GM19438 (cell line): ENCODE data around the gene SIMC1.

Source experiments
- ATAC-seq: cut with Tn5 transposase; IDR thresholded peaks from one replicate; pipeline ENCODE4 v1.9.1; 2021; ENCODE audit warnings: low read depth; ENCODE audit not compliant: unreplicated experiment

Gene SIMC1

DNA sequence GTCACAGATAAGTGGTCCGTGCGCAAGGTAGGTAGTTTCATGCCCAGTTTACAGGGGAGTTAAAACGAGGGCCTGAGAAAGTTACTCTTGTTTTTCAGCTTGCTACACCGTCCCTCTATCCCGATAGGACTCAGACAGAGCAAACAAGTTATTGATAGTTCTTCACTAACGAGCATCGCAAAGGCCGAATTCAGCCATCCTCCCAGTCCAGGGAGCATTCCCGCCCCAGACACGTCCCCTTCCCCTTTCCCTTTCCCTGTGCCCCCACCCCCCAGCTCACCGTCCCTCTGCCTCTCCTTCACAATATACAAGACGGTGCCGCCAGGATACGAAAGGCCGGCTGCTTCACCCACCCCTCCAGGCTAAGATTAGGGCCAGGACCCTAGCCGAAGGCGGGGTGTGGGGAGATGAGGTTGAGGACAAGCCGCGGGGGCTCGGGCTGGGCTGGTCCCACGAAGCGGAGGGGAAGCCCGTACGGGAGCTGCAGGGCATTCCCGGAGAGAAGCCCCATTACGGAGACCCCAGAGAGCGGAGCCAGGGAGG lies 122.7 kb downstream of the SIMC1 start:
- ATAC-seq, result no peak

DNA sequence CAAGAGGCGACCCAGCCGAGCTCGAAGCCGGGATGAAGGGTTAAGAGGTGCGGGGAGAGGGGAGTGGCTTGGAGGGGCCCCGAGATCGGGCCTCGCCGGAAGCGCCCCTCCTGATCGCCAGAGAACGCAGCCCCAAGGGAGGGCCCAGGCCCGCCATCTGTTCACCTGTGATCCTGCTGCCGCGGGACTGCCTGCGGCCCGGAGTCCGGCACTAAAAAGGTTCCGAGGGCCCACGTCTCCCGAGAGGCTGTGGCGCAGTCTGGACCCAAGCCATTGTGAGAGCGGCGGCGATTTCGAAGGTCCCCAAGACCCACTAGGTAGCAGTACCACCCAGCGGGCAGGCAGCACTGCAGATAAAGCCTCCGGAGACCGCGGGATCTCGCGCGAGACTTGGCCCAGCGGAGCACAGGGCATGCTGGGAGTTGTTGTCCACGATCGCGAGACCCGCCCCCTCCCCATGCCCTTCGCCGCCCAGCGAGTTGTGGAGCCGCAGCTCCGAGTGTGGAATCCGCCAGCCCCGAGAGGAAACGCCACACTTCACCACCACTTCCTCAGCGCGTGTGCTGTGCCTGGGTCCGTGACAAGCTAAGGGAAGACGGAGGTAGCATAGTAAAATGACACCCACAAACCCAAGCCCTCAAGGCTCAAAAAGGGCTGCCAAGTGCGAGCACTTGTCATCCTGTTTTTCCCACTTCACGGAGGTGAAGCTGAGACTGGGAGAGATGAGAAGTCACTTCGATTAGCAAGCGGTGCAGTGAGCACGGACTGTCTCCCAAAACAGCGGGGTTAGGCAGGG lies 123.4 kb downstream of the SIMC1 start, which contains the start of gene KIAA1191:
KIAA1191 (minus strand) TSS at position 328 of the 796 bp plus-strand sequence. CDS start 2,256 bp downstream, outside the sequence.
- ATAC-seq, result peak; percentile 78

DNA sequence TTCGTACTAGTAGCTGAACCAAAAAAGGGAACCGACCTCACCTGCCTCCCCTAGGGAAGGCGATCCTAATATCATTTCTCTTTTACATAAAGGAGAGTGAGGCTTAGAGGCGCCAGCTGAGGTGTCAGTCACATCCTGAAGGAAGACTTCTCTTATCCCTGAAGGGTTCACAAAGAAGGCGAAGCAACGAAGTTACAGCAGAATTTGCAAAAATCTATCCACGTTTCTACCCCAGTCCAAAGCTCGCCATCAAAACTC lies 123.9 kb downstream of the SIMC1 start:
- ATAC-seq, result peak; percentile 10

DNA sequence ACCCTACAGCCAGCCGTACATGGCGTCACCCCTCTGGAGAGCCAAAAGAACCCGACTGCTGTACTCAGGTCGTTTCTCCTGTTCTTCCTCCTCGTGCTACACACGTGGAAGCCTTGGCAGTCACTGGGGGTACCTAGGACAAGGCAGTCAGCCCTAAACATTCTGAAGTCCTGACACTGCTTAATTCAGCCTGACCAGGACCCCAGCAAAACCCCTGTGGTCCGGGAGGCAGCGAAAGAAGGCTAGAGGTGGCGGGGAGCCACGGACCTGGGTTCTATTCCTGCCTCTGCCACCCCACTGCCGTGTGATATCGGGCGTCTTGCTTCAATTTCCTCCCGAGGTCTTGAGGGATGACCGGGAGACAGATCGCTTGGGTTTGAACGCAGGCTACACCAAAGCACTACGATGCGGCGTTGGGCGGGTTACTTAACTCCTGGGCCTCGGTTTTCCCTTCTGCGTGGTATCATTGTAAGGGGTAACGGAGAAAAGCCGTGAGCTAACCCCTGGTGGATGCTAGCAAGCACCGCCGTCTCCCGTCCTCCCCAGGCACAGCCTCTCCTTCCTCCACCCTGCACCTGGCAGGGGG lies 126.6 kb downstream of the SIMC1 start:
- ATAC-seq, result no peak

DNA sequence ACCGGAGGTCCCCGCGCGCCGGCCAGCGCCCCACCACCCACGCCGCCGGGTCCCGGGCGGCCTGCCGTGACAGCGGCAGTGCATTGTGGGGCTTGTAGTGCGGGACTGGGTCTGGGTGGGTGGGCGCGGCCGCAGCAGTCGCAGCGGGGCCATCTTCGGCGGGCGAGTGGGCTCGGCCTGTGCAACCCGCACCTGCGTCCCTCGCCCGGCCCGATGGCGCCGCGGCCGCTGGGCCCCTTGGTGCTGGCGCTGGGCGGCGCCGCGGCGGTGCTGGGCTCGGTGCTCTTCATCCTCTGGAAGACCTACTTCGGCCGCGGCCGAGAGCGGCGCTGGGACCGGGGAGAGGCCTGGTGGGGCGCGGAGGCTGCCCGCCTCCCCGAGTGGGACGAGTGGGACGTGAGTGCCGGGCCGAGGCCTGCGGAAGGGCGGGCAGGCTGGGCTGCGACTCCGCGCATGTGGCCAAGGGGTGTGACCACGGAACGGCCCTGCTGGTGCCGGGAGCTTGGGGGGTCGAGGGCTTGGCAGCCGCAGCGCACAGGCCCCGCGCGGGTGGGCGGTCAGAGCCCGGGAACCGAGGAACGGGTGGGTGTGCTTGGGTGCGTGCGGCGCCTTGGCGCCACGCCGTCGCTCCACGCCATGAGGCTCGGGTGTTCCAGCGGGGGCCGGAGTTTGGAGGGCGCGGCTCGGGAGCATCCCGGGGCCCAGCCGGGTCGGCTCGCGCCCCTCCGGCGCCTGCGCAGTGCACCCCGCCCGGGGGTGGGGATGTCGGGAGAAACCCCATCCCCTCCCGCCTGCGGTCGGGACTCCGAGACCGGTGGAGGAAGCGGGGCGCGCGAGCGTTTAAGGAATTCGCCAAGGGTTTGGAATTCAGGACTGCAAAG lies 127.4 kb downstream of the SIMC1 start, which contains the start of gene ARL10:
ARL10 (plus strand) TSS at position 137 of the 881 bp plus-strand sequence; CDS start at position 214, 77 bp downstream.
- ATAC-seq, result no peak

DNA sequence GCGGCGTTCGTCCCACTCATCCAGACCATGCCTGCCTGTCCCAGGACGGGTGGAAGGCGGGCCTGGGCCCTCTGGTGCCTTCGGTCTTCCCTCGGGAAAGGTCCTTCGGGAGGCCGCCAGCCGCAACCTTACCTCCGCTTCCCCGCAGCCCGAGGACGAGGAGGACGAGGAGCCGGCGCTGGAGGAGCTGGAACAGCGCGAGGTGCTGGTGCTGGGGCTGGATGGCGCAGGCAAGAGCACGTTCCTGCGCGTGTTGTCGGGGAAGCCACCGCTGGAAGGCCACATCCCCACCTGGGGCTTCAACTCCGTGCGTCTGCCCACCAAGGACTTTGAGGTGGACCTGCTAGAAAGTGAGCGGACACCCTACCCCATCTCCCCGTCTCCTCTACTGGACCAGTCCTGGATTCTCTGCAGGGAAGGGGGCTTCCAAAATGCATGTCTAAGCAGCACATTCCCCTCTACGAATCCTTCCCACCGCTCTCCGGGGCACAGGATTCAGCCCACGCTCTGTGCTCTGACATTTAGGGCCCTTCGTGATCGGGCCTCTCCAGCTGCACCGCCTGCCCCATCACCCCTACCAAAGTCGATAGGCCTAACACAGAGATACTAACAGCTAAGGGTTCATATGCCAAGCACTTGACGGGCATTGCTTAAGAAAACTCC lies 128.1 kb downstream of the SIMC1 start:
- no peak for ATAC-seq

DNA sequence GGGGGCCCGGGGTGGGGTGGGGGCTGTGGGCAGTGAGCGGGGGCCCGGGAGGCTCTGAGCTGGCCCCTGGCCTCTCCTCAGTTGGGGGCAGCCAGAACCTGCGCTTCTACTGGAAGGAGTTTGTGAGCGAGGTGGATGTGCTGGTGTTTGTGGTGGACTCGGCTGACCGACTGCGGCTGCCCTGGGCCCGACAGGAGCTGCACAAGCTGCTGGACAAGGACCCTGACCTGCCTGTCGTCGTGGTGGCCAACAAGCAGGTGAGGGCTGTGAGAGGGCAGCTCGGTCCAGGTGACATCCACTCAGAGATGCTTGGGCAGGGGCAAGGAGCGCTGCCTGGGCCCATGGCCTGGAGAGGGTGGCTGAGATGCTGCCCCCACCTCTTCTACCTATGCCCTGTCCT lies 130.5 kb downstream of the SIMC1 start:
- no peak for ATAC-seq

DNA sequence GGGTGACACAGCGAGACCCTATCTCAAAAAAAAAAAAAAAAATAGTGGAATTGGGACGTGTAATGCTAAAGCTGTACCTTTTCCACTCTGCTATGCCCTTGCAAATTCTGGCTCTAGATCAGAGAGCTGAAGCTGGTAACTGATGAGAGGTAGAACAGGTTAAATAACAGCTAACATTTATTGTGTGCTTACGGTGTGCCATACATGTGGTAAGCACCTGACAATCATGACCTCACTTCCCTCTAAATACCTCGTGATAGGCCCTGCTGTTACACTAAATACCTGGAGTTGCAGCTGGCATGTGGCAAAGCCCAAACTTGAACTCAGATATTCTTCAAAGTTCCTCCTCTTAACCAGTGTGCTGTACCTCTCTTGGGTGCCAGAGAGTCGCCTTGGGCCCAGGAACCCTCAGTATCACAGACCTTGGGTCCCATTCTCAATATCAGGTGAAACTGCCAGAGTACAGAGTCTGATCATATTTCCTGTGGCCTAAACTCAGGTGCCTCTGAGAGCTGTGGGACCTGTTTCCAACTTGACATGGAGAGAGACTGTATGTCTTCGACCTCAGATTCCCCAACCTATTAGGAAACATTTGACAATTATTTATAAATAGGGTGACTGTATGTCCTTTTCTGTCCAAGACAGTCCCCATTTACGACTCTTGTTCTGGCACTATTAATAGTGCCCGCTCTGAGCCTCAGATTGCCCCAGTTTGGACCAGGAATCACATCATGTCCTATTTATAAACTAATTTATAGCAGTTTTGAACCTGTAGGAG lies 131.9 kb downstream of the SIMC1 start:
- ATAC-seq, result no peak

DNA sequence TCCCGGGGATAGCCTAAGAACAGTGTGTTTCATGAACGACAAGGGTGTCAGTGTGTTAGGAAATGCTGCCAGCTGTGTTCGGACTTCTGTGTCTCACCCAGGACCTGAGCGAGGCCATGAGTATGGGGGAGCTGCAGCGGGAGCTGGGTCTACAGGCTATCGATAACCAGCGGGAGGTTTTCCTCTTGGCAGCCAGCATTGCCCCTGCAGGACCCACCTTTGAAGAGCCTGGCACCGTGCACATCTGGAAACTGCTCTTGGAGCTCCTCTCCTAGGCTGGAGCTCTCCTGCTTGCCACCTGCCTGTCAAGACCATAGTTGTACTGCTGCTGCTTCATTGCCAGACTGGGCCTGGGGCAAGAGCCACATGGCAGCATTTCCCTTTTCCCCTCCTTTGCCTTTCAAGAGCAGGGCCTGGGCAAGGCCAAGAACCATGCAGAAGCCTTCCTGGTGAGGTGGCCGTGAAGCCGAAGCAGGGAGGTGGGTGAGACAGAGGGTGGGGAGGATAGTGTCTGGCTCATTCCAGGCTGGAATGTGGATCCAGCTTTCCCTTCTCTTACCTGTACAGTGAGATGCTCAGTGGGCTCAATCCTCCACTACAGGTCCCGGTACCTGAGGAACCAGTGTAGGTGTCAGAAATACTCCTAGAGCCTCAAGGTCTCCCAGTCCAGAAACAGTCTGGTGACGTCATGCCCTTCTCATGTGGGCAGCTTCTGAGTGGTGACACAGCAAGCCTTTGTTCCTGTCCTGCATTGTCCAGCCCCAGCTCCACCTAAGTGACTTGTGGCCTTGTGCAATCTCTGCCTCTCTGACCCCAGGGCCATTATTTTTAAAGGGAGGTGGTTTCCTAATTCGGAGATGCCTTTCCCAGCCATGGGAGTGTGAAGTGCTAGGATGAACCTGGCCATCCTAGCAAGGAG lies 133.7 kb downstream of the SIMC1 start:
- no peak for ATAC-seq

DNA sequence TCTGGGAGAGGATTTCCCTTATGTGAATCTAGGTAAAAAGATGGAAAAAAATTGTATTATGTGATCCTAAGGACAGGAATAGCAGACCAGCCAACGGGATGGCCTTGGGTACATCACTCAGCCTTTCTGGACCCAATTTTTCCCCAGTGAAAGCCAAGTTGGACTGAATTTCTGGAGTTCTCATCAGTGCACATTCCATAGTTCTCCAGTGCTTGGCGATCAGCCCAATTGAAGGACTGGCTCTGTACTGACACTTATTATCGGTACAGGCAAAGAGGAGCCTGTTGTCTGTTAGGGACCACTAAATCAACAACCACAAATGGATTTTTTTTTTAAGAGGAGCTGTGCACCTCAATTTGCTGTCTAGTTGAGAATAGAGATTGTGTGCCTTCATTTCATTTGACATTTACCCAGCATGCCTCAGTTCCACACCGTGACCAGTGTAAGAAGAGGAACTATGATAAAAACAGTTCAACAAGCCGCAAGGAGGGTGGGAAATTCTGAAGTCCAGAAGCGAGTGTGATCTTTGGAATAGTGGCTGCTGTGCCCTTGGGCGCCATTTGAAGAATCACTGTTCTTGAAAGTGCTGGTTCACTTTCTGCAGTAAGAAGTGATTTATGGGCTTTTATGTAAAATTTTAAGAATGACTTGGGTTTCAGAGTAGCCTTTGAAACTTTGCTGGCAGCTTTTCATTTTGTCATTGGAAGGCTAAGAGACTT lies 135.0 kb downstream of the SIMC1 start:
- ATAC-seq, result no peak

DNA sequence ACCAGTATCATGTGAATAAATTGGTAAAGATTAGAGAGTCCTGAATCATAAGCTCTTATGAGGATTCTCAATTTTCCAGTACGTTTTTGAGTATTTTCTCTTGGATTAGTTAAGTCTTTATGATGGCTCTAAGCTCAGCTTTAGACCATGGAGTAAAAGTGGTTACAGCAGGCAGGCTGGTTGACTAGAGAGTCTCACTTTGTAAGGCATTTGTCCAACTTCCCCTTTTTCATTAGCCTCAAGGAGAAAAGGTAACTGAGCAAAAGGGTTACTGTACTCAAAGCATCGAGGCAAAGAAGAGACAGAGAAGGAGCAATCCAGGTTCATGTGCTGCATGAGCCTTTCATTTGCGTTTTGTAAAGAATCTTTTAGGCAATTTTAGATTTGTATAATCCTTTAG lies 141.7 kb downstream of the SIMC1 start:
- ATAC-seq, result no peak

DNA sequence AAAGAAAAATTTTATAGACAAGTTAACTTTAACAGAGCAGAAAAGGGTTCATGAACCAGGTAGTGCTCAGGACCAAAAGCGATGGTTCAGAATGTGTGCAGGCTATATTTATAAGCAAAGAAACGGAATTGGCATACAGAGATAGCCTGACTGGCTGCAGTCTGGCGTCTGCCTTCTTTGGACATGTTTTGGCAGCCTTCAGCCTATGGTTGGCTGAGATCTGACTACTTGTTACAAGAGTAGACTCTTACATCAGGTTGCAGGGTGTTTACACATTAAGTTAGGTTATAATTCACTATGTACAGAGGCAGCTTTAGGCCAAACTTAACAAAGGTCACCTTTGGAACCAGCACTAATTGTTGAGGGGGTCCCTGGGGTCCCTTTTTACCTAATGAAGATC lies 143.2 kb downstream of the SIMC1 start:
- no peak for ATAC-seq

DNA sequence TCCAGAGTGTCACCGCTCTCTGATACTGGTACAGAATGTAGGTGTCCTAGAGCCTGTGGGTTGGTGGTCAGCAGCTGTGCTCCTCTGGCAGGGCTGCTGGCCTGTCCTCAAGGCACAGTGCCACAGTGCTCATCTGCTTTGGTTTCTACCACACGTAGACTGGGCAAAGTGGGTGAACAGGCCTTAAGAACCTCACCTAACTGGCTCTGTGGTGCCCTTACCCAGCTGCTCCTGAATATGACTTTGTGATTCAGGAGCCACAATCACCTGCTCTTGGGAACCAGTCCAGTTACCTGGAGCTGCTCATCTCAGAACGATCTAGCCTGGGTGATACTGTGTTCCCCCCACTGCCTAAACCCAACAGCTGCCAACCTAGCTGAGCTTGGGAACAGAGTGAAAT lies 143.8 kb downstream of the SIMC1 start:
- no peak for ATAC-seq

DNA sequence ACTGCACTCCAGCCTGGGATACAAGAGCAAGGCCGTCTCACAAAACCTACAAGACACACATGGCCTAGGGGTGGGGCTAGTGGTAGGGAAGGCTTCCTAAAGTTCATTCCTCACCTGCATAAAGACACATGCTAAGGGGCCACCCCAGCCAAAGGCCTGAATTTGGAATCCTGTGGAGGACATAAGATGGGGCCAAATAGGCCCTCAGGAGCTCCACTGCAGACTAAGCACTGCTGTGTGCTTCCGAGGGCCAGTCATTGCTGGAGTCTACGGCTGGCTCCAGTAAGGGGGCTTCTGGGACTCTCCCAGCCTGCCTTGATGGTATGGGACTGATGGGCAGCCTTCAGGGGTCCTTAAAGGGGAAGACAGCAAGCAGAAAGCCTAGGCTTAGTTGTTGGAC lies 144.5 kb downstream of the SIMC1 start:
- no peak for ATAC-seq

DNA sequence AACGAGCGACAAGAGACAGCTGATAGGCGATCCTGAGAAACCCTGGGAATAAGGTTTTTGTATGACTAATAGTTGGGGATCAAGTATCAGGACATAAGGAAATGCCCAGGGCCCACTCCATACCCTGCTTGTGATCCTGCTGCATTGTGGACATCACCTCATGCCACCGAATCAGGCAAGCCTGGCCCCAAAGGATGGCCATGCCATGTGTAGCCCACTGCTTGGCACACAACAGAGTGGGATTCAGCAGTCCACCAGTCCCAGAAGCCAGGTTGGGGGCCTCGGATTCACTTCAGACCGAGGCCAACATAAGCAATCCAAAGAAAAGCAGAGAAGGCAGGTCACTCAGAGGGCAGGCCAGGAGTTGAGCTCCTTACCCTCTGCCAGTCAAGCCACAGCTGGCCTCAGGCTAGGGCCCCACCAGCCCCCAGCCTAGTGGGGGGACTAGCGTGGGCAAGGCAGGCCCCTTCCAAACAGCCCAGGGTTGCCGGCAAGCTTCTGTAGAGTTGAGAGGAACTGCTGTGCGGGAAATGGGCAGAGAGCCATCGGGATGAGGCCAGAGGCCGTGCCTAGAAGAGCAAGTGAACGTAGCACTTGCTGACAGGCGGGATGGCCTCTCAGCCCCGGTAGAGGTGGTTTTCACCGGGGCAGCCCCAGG lies 145.2 kb downstream of the SIMC1 start:
- no peak for ATAC-seq

DNA sequence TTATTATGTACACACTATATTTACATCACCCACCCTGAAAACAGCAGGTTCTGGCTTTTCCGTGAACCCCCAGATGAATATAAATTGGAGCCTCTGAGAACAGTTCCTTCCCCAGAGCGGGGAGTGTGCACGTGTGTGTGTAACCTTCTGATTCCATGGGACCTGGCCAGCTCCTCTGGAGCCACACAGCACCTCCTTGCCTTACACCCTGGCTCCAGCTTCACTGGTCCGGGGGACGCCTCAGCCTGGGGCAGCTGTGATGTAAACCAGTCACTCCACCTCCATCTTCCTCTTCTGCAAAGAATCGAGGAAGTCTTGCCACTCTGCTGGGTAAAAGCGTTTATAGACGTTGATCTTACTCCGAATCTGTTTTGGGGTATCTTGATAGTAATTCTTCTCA lies 145.7 kb downstream of the SIMC1 start:
- ATAC-seq, result no peak

DNA sequence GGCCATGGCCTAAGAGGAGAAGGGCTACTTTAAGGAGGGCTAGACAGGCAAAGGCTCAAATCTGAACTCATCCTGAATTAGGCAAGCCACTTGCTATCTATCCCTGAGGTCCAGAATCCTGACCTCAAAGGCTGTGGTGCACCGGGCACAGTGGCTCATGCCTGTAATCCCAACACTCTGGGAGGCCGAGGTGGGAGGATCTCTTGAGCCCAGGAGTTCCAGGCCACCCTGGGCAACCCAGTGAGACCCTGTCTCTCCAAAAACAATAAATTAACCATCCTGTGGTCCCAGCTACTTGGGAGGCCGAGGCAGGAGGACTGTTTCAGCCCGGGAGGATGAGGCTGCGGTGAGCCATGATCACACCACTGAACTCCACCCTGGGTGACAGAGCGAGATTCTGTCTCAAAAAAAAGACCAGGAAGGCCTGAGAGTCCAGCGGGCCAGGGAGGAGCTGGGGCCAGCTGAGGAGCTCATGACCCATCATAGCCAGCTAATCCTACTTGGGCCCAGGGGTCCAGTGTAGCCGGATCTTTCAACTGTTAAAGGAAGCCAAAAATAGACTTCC lies 146.2 kb downstream of the SIMC1 start:
- ATAC-seq, result no peak
